HCT116 (cell line): Measurements from ENCODE around the gene C17orf114.

Experiments used
- ATAC-seq: fragments of 200-7000 bp; cut with Tn5 transposase; 2 replicates; pipeline ENCODE4 v1.9.1; 2020; ENCODE audit warnings: mild to moderate bottlenecking, moderate library complexity
- BruUV-seq: library from RNA; stranded (reverse); fragments of 400-500 nt; replicated peaks from 2 replicates; lab custom pipeline; 2021; lab: Mats Ljungman, UMichigan
- CTCF ChIA-PET: fragments of 300-600 bp; sonication (Branson Sonifier 250); formaldehyde crosslinking; loops from one replicate; lab custom pipeline; 2021; ENCODE audit warnings: antibody characterized with exemption; lab: Charles Lee
- POLR2A ChIA-PET: fragments of 300-600, 350-600 bp; sonication (Branson Sonifier 250); formaldehyde crosslinking; loops from one replicate; lab custom pipeline; 2021; ENCODE audit warnings: antibody characterized with exemption; lab: Charles Lee
- RAD21 ChIA-PET, 2 experiments: fragments of 300-600 bp; sonication (Branson Sonifier 250); formaldehyde crosslinking; loops; one replicate each; lab custom pipeline; 2023; ENCODE audit warnings: low total read pairs in 2 of 2; ENCODE audit not compliant: uncharacterized antibody in 2 of 2, unreplicated experiment in 2 of 2, low non-redundant PET in 1 of 2; lab: Charles Lee
- DNase-seq: peaks from one replicate; pipeline ENCODE4 v3.0.0-alpha.2; 2010; ENCODE audit warnings: low read depth, low spot score
- H2AFZ ChIP-seq: fragments of 200-600 bp; shearing (Covaris generic), sonication (generic); 2 replicates; pipeline ENCODE4 v1.6.1; 2017; ENCODE audit warnings: low read depth, mixed run types, mixed read lengths, antibody characterized with exemption, low read length; ENCODE audit not compliant: poor library complexity, severe bottlenecking
- H3K27ac ChIP-seq: 2 replicates; pipeline ENCODE4 v1.5.1; 2012; ENCODE audit warnings: low read depth, low read length
- H3K27me3 ChIP-seq: fragments of 200-600 bp; sonication (generic); 2 replicates; pipeline ENCODE4 v1.6.1; 2016; ENCODE audit warnings: mixed run types, low read length, mixed read lengths; ENCODE audit not compliant: insufficient read depth
- H3K36me3 ChIP-seq, 2 experiments: fragments of 200-500 bp in 1 of 2; fragments of 200-600 bp in 1 of 2; sonication (Bioruptor generic) in 1 of 2; sonication (generic) in 1 of 2; 2 replicates each; pipeline versions ENCODE4 v1.5.1 to v1.6.1; 2014 to 2016; ENCODE audit warnings: low read length in 2 of 2, inconsistent platforms in 1 of 2, mixed read lengths in 1 of 2, mixed run types in 1 of 2; ENCODE audit not compliant: insufficient read depth in 2 of 2, control insufficient read depth in 1 of 2
- H3K4me1 ChIP-seq, 2 experiments: fragments of 200-600 bp in 1 of 2; sonication (generic) in 1 of 2; 2 replicates each; pipeline versions ENCODE4 v1.5.1 to v1.6.1; 2012 to 2017; ENCODE audit warnings: low read length in 2 of 2, inconsistent platforms in 1 of 2, mild to moderate bottlenecking in 1 of 2, mixed read lengths in 1 of 2, mixed run types in 1 of 2, moderate library complexity in 1 of 2; ENCODE audit not compliant: insufficient read depth in 2 of 2, control insufficient read depth in 1 of 2
- H3K4me2 ChIP-seq: fragments of 200-600 bp; sonication (generic); 2 replicates; pipeline ENCODE4 v1.6.1; 2017; ENCODE audit warnings: mixed run types, low read length, mixed read lengths
- H3K4me3 ChIP-seq, 2 experiments: fragments of 200-600 bp in 1 of 2; sonication (generic) in 1 of 2; replicated peaks in 1 of 2; 2 replicates each; pipeline ENCODE4 v1.5.1; 2011 to 2016; ENCODE audit warnings: low read length in 2 of 2, control low read depth in 1 of 2, low read depth in 1 of 2, mild to moderate bottlenecking in 1 of 2, mixed read lengths in 1 of 2, mixed run types in 1 of 2
- H3K79me2 ChIP-seq: fragments of 200-600 bp; sonication (generic); 2 replicates; pipeline ENCODE4 v1.6.1; 2017; ENCODE audit warnings: mild to moderate bottlenecking, mixed run types, low read length, moderate library complexity, mixed read lengths; ENCODE audit not compliant: insufficient read depth
- H3K9ac ChIP-seq: fragments of 200-600 bp; sonication (generic); 2 replicates; pipeline ENCODE4 v1.6.1; 2016; ENCODE audit warnings: low read length, mixed read lengths
- H3K9me2 ChIP-seq: fragments of 200-600 bp; sonication (generic), shearing (Covaris generic); 2 replicates; pipeline ENCODE4 v1.6.1; 2017; ENCODE audit warnings: mixed run types, mild to moderate bottlenecking, moderate library complexity; ENCODE audit not compliant: insufficient read depth
- H3K9me3 ChIP-seq, 2 experiments: fragments of 200-500 bp in 1 of 2; fragments of 200-600 bp in 1 of 2; sonication (Bioruptor generic) in 1 of 2; sonication (generic) in 1 of 2; 2 replicates each; pipeline ENCODE4 v1.6.1; 2014 to 2017; ENCODE audit warnings: low read length in 2 of 2, mixed read lengths in 2 of 2, inconsistent platforms in 1 of 2, low read depth in 1 of 2, mild to moderate bottlenecking in 1 of 2, mixed run types in 1 of 2, moderate library complexity in 1 of 2; ENCODE audit not compliant: control insufficient read depth in 1 of 2, insufficient read depth in 1 of 2
- H4K20me1 ChIP-seq: fragments of 200-600 bp; sonication (generic), shearing (Covaris generic); 2 replicates; pipeline ENCODE4 v1.6.1; 2017; ENCODE audit warnings: mixed run types, mild to moderate bottlenecking, moderate library complexity; ENCODE audit not compliant: insufficient read depth
- ATF3 ChIP-seq: IDR thresholded peaks from 2 replicates; pipeline ENCODE4 v1.6.1; 2012
- CBX3 ChIP-seq: IDR thresholded peaks from 2 replicates; pipeline ENCODE4 v1.6.1; 2012; ENCODE audit warnings: low read depth
- EZH2 ChIP-seq: fragments of 200-600 bp; sonication (generic); IDR thresholded peaks from 2 replicates; pipeline ENCODE4 v1.6.1; 2017; ENCODE audit warnings: antibody characterized with exemption, mixed run types
- JUND ChIP-seq: IDR thresholded peaks from 2 replicates; pipeline ENCODE4 v1.6.1; 2012
- REST ChIP-seq: IDR thresholded peaks from 2 replicates; pipeline ENCODE4 v1.6.1; 2012; ENCODE audit warnings: low read depth
- SIN3A ChIP-seq: IDR thresholded peaks from 2 replicates; pipeline ENCODE4 v1.6.1; 2012; ENCODE audit warnings: low read depth
- SRF ChIP-seq: IDR thresholded peaks from 2 replicates; pipeline ENCODE4 v1.6.1; 2012; ENCODE audit warnings: low read depth
- TCF7L2 ChIP-seq: IDR thresholded peaks from 2 replicates; pipeline ENCODE4 v1.7.0; 2011; ENCODE audit warnings: borderline replicate concordance, inconsistent platforms; ENCODE audit not compliant: insufficient read depth, insufficient read length; ENCODE audit errors: extremely low read depth
- YY1 ChIP-seq: IDR thresholded peaks from 2 replicates; pipeline ENCODE4 v1.6.1; 2011; ENCODE audit warnings: low read length, low read depth, moderate library complexity, mild to moderate bottlenecking; ENCODE audit not compliant: insufficient replicate concordance; ENCODE audit errors: extremely low read depth
- ZNF274 ChIP-seq: fragments of 200-500 bp; sonication (Bioruptor generic); IDR thresholded peaks from 2 replicates; pipeline ENCODE4 v1.6.1; 2014; ENCODE audit warnings: mild to moderate bottlenecking, low read depth, low read length, inconsistent platforms
- intact Hi-C: fragments of 100-400 bp; cut with micrococcal nuclease; formaldehyde crosslinking; loops from 2 replicates; pipeline ENCODE4 v1.10.0; 2022
- TF ChIP-seq, protein P1 (sequence below), 3 experiments: fragments of 200-600 bp in 1 of 3; sonication (generic) in 1 of 3; IDR thresholded peaks in 2 of 3; conservative IDR thresholded peaks in 1 of 3; 2 replicates each; pipeline ENCODE4 v1.5.1; 2012 to 2017; ENCODE audit warnings: low read depth in 2 of 3, low read length in 2 of 3, antibody characterized with exemption in 1 of 3, borderline replicate concordance in 1 of 3, control low read depth in 1 of 3, mild to moderate bottlenecking in 1 of 3, mixed read lengths in 1 of 3, mixed run types in 1 of 3, moderate library complexity in 1 of 3; ENCODE audit not compliant: insufficient read depth in 1 of 3
- TF ChIP-seq, protein P2 (sequence below): IDR thresholded peaks from 2 replicates; pipeline ENCODE4 v1.6.1; 2011; ENCODE audit warnings: mild to moderate bottlenecking, low read length, moderate library complexity; ENCODE audit not compliant: insufficient replicate concordance; ENCODE audit errors: extremely low read depth
- TF ChIP-seq, protein P3 (sequence below): IDR thresholded peaks from 2 replicates; pipeline ENCODE4 v1.6.1; 2012

The C17orf114 gene

GRCh38 chr17:4822835-4823234 lies 20.7 kb upstream of the C17orf114 start:
- no peaks in the 10 kb centered on the region for H3K9me2 ChIP-seq
- ATAC-seq (no peak), DNase-seq (no peak)
- ChIA-PET POLR2A (no interaction called here), CTCF (no interaction called here), RAD21 (no interaction called here)
- H3K4me1 ChIP-seq = no peaks in the 10 kb centered on the region
- no peaks in the 10 kb centered on the region for H4K20me1 ChIP-seq
- no peaks in the 10 kb centered on the region; a peak in 1 of 4 replicates for H3K36me3 ChIP-seq
- H2AFZ ChIP-seq = no peak overlapping the region
- BruUV-seq = no TSS peak
- intact Hi-C loops = no loop called here
- no peaks in the 10 kb centered on the region for H3K79me2 ChIP-seq
- H3K4me2 ChIP-seq = no peak overlapping the region
- TF ChIP-seq SIN3A = no peak
- TF ChIP-seq SRF = no peak
- TF ChIP-seq YY1 = no peak
- TF ChIP-seq TCF7L2 = no peak
- TF ChIP-seq JUND = no peak
- TF ChIP-seq EZH2 = no peak
- TF ChIP-seq, protein P1, sequence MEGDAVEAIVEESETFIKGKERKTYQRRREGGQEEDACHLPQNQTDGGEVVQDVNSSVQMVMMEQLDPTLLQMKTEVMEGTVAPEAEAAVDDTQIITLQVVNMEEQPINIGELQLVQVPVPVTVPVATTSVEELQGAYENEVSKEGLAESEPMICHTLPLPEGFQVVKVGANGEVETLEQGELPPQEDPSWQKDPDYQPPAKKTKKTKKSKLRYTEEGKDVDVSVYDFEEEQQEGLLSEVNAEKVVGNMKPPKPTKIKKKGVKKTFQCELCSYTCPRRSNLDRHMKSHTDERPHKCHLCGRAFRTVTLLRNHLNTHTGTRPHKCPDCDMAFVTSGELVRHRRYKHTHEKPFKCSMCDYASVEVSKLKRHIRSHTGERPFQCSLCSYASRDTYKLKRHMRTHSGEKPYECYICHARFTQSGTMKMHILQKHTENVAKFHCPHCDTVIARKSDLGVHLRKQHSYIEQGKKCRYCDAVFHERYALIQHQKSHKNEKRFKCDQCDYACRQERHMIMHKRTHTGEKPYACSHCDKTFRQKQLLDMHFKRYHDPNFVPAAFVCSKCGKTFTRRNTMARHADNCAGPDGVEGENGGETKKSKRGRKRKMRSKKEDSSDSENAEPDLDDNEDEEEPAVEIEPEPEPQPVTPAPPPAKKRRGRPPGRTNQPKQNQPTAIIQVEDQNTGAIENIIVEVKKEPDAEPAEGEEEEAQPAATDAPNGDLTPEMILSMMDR (IDR thresholded peaks at IDR 0.05 in 2 of 3, conservative IDR thresholded peaks at IDR 0.05 in 1 of 3; ENCODE audit: borderline replicate concordance in 1 of 3, insufficient read depth in 1 of 3, low read depth in 2 of 3, low read length in 2 of 3) = no peak
- no peak for TF ChIP-seq ZNF274
- TF ChIP-seq, protein P2, sequence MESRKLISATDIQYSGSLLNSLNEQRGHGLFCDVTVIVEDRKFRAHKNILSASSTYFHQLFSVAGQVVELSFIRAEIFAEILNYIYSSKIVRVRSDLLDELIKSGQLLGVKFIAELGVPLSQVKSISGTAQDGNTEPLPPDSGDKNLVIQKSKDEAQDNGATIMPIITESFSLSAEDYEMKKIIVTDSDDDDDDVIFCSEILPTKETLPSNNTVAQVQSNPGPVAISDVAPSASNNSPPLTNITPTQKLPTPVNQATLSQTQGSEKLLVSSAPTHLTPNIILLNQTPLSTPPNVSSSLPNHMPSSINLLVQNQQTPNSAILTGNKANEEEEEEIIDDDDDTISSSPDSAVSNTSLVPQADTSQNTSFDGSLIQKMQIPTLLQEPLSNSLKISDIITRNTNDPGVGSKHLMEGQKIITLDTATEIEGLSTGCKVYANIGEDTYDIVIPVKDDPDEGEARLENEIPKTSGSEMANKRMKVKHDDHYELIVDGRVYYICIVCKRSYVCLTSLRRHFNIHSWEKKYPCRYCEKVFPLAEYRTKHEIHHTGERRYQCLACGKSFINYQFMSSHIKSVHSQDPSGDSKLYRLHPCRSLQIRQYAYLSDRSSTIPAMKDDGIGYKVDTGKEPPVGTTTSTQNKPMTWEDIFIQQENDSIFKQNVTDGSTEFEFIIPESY = no peak
- TF ChIP-seq, protein P3, sequence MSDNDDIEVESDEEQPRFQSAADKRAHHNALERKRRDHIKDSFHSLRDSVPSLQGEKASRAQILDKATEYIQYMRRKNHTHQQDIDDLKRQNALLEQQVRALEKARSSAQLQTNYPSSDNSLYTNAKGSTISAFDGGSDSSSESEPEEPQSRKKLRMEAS = no peak
- TF ChIP-seq ATF3 = no peak
- TF ChIP-seq CBX3 = no peak
- TF ChIP-seq REST = no peak
- no peaks in the 10 kb centered on the region for H3K9me3 ChIP-seq
- no peaks in the 10 kb centered on the region for H3K27me3 ChIP-seq
- no peak overlapping the region for H3K9ac ChIP-seq
- no peak overlapping the region for H3K27ac ChIP-seq
- no peak overlapping the region for H3K4me3 ChIP-seq
